ENCODE measurements around the gene PCNX3. TPM values are rescaled to one million over a fixed set of nuclear protein-coding genes. Genes with fewer than 3 reads are reported as not detected.

Gene PCNX3
- total RNA-seq, 2 donors from 2014 or later, result 37.5 to 39.5 TPM

GRCh38 chr11:65593518-65594414 is 21.8 kb upstream of the PCNX3 start:
- Histone ChIP-seq H3K36me3 (peaks cover 34% of the 10 kb centered on the region), H3K27me3 (replicated peaks; ENCODE audit: insufficient read depth) (no peaks in the 10 kb centered on the region), H3K27ac (peak overlapping the region in 1 of 2 donors; percentile 50), H3K4me3 (no peak overlapping the region), H3K9me3 (no peaks in the 10 kb centered on the region), H3K4me1 (ENCODE audit: control insufficient read depth in 1 of 2, low read depth in 2 of 2) (peaks cover 0 to 14% of the 10 kb centered on the region in 2 donors)
- no peak for DNase-seq (ENCODE audit: low spot score)
- peak; percentile 74 for TF ChIP-seq CTCF (IDR thresholded peaks at IDR 0.05)
- ATAC-seq (ENCODE audit: insufficient number of reproducible peaks, low FRiP score, low read depth), result no peak

GRCh38 chr11:65595131-65595530 is 20.4 kb upstream of the PCNX3 start:
- Histone ChIP-seq H3K9me3 (no peaks in the 10 kb centered on the region), H3K36me3 (peaks cover 33% of the 10 kb centered on the region), H3K27ac (peak overlapping the region in 1 of 2 donors; percentile 17), H3K4me3 (no peak overlapping the region), H3K4me1 (ENCODE audit: control insufficient read depth in 1 of 2, low read depth in 2 of 2) (peaks cover 0 to 12% of the 10 kb centered on the region in 2 donors), H3K27me3 (replicated peaks; ENCODE audit: insufficient read depth) (no peaks in the 10 kb centered on the region)
- no peak for DNase-seq (ENCODE audit: low spot score)
- no peak for TF ChIP-seq CTCF (IDR thresholded peaks at IDR 0.05)
- ATAC-seq (ENCODE audit: insufficient number of reproducible peaks, low FRiP score, low read depth), result no peak

GRCh38 chr11:65595543-65596281 is 19.9 kb upstream of the PCNX3 start, which contains the start of gene KCNK7:
Gene KCNK7 (minus strand): TSS chr11:65595800. CDS start chr11:65595772, 28 bp downstream.
- Histone ChIP-seq H3K27ac (peak within 1 kb of the TSS in 1 of 2 donors; percentile 17), H3K4me3 (no peak within 1 kb of the TSS), H3K4me1 (ENCODE audit: control insufficient read depth in 1 of 2, low read depth in 2 of 2) (peaks cover 0 to 12% of the 10 kb centered on the region in 2 donors), H3K9me3 (no peaks in the 10 kb centered on the region), H3K36me3 (peaks cover 27% of the 10 kb centered on the region), H3K27me3 (replicated peaks; ENCODE audit: insufficient read depth) (no peaks in the 10 kb centered on the region)
- no peak for TF ChIP-seq CTCF (IDR thresholded peaks at IDR 0.05)
- DNase-seq (ENCODE audit: low spot score) (no peak), ATAC-seq (ENCODE audit: insufficient number of reproducible peaks, low FRiP score, low read depth) (no peak)

- Histone ChIP-seq H3K27me3 (replicated peaks; ENCODE audit: insufficient read depth) (no peaks in the 10 kb centered on the region), H3K4me1 (ENCODE audit: control insufficient read depth in 1 of 2, low read depth in 2 of 2) (peaks cover 0 to 12% of the 10 kb centered on the region in 2 donors), H3K4me3 (no peak overlapping the region), H3K27ac (no peak overlapping the region), H3K9me3 (no peaks in the 10 kb centered on the region), H3K36me3 (peaks cover 22% of the 10 kb centered on the region)
- no peak for ATAC-seq (ENCODE audit: insufficient number of reproducible peaks, low FRiP score, low read depth)
- TF ChIP-seq CTCF (IDR thresholded peaks at IDR 0.05), result no peak
- no peak for DNase-seq (ENCODE audit: low spot score)
Measured at GRCh38 chr11:65596520-65596919, 19.1 kb upstream of the PCNX3 start.

- TF ChIP-seq CTCF (IDR thresholded peaks at IDR 0.05), result no peak
- Histone ChIP-seq H3K36me3 (peaks cover 27% of the 10 kb centered on the region), H3K27me3 (replicated peaks; ENCODE audit: insufficient read depth) (no peaks in the 10 kb centered on the region), H3K9me3 (no peaks in the 10 kb centered on the region), H3K4me3 (no peak overlapping the region), H3K27ac (no peak overlapping the region), H3K4me1 (ENCODE audit: control insufficient read depth in 1 of 2, low read depth in 2 of 2) (peaks cover 0 to 6% of the 10 kb centered on the region in 2 donors)
- ATAC-seq (ENCODE audit: insufficient number of reproducible peaks, low FRiP score, low read depth) (no peak), DNase-seq (ENCODE audit: low spot score) (no peak)
Measured at GRCh38 chr11:65598258-65598699, 17.3 kb upstream of the PCNX3 start.

All from thoracic aorta (tissue), 2 donors.